ENCODE measurements around the gene ZNF692.

The ZNF692 gene

DNA sequence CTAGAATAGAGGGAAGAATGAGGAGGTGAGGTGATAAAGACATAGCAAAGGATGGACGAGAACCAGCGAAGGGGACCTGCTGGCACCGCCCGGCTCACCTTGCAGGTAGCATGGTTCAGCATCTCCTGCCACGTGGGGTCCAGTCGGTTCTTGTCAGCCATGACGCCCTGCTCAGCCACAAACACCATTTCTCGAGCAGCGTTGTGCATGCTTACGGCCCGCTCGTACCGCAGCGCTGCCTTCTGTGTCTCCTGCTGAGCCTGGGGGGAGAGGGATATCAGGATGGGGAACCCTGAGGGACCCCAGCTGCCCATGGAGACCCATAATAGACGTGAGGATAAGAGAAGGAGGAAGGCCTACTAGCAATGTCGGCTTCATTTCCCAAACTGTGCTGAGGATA is 44.5 kb downstream of the ZNF692 start:
- DNase-seq (ENCODE audit: low read depth) = no peak
- H3K4me3 ChIP-seq (ENCODE audit: low read depth, low read length) = no peak overlapping the region
- TF ChIP-seq, protein P1, sequence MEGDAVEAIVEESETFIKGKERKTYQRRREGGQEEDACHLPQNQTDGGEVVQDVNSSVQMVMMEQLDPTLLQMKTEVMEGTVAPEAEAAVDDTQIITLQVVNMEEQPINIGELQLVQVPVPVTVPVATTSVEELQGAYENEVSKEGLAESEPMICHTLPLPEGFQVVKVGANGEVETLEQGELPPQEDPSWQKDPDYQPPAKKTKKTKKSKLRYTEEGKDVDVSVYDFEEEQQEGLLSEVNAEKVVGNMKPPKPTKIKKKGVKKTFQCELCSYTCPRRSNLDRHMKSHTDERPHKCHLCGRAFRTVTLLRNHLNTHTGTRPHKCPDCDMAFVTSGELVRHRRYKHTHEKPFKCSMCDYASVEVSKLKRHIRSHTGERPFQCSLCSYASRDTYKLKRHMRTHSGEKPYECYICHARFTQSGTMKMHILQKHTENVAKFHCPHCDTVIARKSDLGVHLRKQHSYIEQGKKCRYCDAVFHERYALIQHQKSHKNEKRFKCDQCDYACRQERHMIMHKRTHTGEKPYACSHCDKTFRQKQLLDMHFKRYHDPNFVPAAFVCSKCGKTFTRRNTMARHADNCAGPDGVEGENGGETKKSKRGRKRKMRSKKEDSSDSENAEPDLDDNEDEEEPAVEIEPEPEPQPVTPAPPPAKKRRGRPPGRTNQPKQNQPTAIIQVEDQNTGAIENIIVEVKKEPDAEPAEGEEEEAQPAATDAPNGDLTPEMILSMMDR (IDR thresholded peaks at IDR 0.05; ENCODE audit: control insufficient read depth, extremely low read depth, insufficient read depth) = no peak

DNA sequence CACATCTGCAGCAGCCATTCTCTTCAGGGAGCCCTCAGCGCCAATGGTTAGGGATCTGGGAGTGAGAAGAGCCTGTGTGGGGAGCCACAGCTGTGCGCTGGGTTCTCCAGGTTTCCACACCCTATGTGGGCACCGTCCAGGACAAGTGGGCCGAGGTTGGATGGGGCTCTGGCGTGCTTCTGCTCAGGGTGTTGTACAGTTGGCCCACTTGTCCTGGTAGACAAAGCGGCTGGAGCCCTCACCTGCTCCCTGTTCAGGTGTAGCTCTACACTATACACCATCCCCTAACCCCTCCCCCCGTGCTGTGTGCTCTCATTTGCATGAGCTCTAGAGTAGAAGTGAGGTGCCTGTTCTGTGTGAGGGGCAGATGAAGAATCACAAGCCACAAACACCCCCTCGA is 45.3 kb downstream of the ZNF692 start:
- DNase-seq (ENCODE audit: low read depth) = no peak
- TF ChIP-seq, protein P1 (IDR thresholded peaks at IDR 0.05; ENCODE audit: control insufficient read depth, extremely low read depth, insufficient read depth) = no peak
- H3K4me3 ChIP-seq (ENCODE audit: low read depth, low read length) = no peak overlapping the region

DNA sequence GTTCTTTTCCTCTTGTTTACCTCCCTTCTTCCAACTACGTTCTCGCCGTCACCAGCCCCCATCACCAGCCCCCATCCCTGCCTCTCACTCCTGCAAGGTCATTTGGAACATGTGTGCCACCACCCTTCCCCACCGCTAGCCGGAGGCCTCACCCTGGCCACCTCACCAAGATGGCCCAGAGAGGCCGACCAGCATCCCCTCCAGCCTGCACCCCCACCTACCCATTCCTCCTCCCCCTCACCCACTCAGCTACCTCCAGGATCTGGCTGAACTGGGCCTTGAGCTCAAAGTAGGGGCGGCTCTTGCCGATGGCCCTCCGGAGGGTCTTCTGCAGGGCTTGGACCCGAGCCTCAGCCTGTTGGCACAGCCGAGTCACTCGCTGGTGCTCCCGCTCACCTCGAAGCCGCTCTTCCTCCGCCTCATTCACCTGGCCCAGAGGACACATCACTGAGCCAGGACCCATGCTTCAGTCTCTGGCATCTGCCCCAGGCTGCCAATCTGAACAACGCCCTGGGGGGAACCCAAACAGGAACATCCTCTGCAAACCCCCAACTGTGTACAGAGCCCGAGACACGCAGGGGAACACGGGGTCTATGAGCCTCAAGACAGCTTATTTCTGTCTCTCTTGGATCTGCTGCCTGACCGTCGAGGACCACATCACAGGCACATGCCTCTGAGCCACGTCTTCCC is 46.0 kb downstream of the ZNF692 start:
- TF ChIP-seq, protein P1 (IDR thresholded peaks at IDR 0.05; ENCODE audit: control insufficient read depth, extremely low read depth, insufficient read depth) = no peak
- DNase-seq (ENCODE audit: low read depth) = no peak
- no peak overlapping the region for H3K4me3 ChIP-seq (ENCODE audit: low read depth, low read length)

DNA sequence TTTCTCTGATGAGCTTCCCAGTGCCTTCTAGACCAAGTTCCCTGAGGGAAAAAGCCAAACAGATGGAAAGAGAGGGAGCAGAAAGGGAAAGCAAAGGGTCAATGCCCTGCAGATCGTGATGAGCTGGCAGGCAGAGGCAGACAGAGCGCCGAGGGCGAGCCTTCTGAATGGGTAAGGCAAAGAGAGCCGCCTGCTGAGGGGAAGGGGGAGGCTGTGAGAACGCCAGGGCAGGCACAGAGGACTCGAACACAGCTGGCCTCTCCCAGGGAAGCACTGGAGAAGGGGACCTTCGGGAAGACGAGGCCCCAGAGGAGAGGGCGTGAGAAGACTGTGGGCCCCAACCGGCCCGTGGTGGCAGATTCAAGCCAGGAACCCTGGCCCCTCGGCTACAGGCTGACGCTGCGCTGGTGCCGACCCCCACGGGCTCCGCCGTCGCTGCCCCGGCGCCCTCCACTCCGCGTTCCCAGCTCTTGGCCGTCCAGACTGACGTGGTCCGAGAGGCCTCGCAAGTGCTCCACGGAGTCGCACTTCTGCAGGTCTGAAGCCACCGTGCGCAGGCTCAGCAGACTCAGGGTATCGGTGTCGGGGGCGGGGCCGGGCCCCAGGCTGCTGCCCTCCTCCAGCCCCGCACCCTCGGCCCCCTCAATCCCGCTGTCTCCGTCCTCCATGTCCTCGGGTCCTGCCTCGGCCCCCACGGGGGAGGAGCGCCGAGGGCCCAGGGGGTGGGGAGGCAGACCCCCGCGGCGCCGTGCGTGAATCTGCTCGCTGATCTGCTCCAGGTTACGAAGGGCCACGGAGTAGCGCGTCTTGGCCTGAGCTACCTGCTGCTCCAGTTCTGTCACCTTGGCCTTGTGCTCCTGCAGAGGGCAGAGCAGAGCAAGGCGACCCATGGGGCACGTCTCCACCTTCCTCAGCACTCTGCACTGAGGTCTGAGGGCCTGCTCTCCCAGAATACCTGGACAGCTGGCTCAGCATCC is 47.1 kb downstream of the ZNF692 start:
- TF ChIP-seq, protein P1 (IDR thresholded peaks at IDR 0.05; ENCODE audit: control insufficient read depth, extremely low read depth, insufficient read depth) = 0 out of 2 replicates have a peak, but pooled peaks have one; percentile 16
- no peak for DNase-seq (ENCODE audit: low read depth)
- no peak overlapping the region for H3K4me3 ChIP-seq (ENCODE audit: low read depth, low read length)

DNA sequence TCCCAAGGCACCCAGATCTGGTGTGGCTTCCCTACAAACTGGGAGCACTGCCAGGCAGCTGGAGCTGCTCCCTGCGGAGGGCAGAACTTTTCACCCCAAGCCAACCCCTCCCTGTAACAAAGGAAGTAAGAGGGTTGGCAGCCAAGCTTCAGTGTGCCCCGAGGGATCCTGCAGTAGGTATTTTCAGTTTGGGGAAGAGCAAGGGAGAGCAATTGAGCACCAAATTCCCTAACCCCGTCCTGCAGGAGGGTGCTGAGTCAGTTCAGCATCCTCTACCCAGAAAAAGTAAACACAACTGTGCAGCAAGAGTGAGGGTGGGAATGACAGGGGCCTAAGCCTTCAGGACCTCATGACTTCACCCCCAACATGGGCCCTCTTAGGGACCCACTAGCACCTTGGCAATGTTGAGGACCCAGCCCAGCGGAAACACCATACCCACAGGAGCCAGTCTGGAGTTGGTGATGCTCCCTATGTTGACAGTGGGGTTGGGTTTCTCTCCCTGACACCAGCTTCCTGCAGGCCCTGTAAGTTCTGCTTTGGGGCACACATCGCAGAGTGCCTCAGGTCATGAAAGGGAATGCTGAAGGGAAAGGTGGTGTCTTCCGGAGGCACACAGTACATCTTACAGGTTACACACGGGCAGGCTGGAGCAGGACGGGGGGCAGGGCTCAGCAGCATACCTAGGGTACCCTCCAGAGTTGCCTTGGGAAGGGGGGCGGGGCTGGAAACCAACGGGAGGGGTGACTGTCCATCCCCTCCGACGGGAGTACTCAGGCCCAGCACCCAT is 48.0 kb downstream of the ZNF692 start:
- DNase-seq (ENCODE audit: low read depth) = no peak
- no peak overlapping the region for H3K4me3 ChIP-seq (ENCODE audit: low read depth, low read length)
- TF ChIP-seq, protein P1 (IDR thresholded peaks at IDR 0.05; ENCODE audit: control insufficient read depth, extremely low read depth, insufficient read depth) = no peak

DNA sequence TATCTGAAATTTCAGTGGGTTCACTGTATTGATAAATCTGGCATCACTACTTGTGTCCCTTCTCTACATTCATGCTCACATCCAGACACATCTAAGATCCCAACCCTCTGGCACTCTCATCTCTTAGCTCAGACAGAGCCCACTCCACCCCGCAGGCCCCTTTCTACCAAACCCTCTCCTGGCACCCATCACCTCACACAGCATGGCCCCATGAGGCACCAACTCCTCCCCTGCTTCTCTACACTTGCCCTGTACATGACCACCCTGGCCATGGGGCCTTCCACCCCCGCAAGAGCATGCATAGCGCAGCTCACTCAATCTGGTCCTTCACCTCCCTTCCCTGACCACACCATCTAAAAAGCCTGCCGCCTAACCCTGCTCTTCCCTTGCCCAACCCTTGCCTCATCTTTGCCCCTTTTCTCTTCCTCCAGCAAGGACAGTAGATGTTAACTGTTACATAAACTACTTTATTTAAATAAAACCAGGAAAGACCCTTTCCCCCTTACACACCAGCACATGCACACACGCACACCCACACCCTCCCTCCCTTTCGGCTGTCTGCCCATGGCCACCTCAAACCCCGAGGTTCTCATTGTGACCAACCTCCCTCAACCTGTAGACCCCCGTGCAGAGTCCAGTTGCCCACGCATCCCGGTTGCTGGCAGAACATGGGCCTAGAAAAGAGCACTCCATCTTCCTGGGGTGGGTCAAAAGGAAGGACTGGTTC is 48.7 kb downstream of the ZNF692 start:
- no peak overlapping the region for H3K4me3 ChIP-seq (ENCODE audit: low read depth, low read length)
- DNase-seq (ENCODE audit: low read depth) = no peak
- TF ChIP-seq, protein P1 (IDR thresholded peaks at IDR 0.05; ENCODE audit: control insufficient read depth, extremely low read depth, insufficient read depth) = no peak

All from LNCaP clone FGC (cell line).